Measurements from ENCODE around the gene FOXK1.

- TF ChIP-seq CTCF (IDR thresholded peaks at IDR 0.05), result no peak
- no peak for TF ChIP-seq POLR2AphosphoS5 (IDR thresholded peaks at IDR 0.05)
Observed at GRCh38 chr7:4707217-4707741, 25.2 kb downstream of the FOXK1 start.
